NCI-H2196 treated with DMSO at 0.1 percent for 48 hours (cell line): ENCODE measurements around the gene PIK3C2G.

Experiments used
- DNase-seq: peaks from one replicate; lab custom pipeline; 2025; ENCODE audit not compliant: unreplicated experiment; lab: John Stamatoyannopoulos, UW

Gene PIK3C2G

GRCh38 chr12:18402872-18403611, 141.7 kb downstream of the PIK3C2G start:
- DNase-seq, result no peak

GRCh38 chr12:18411453-18411852, 150.1 kb downstream of the PIK3C2G start:
- DNase-seq, result no peak

- no peak for DNase-seq
These were observed 153.4 kb downstream of the PIK3C2G start for GRCh38 chr12:18414671-18415070.

- no peak for DNase-seq
These were observed 153.9 kb downstream of the PIK3C2G start for GRCh38 chr12:18415227-18415626.

- no peak for DNase-seq
These were observed 155.1 kb downstream of the PIK3C2G start for GRCh38 chr12:18416412-18416811.

GRCh38 chr12:18419311-18419710, 158.0 kb downstream of the PIK3C2G start:
- no peak for DNase-seq

- no peak for DNase-seq
These were observed 160.5 kb downstream of the PIK3C2G start for GRCh38 chr12:18421867-18422266.

GRCh38 chr12:18422871-18423270, 161.6 kb downstream of the PIK3C2G start:
- no peak for DNase-seq

GRCh38 chr12:18424857-18425256, 163.5 kb downstream of the PIK3C2G start:
- no peak for DNase-seq

- no peak for DNase-seq
These were observed 166.2 kb downstream of the PIK3C2G start for GRCh38 chr12:18427520-18427919.

- DNase-seq, result no peak
These were observed 167.1 kb downstream of the PIK3C2G start for GRCh38 chr12:18428416-18428815.

GRCh38 chr12:18429366-18429765, 168.0 kb downstream of the PIK3C2G start:
- no peak for DNase-seq

- DNase-seq, result no peak
These were observed 169.2 kb downstream of the PIK3C2G start for GRCh38 chr12:18430425-18431048.

GRCh38 chr12:18431771-18432170, 170.5 kb downstream of the PIK3C2G start:
- DNase-seq, result no peak

- DNase-seq, result no peak
These were observed 170.9 kb downstream of the PIK3C2G start for GRCh38 chr12:18432206-18432605.

- DNase-seq, result no peak
These were observed 174.9 kb downstream of the PIK3C2G start for GRCh38 chr12:18436170-18436569.

- no peak for DNase-seq
These were observed 178.2 kb downstream of the PIK3C2G start for GRCh38 chr12:18439541-18439940.

- DNase-seq, result no peak
These were observed 182.6 kb downstream of the PIK3C2G start for GRCh38 chr12:18443768-18444437.

- DNase-seq, result no peak
These were observed 184.8 kb downstream of the PIK3C2G start for GRCh38 chr12:18446061-18446644.

GRCh38 chr12:18454330-18454729, 193.0 kb downstream of the PIK3C2G start:
- DNase-seq, result no peak

- no peak for DNase-seq
These were observed 195.0 kb downstream of the PIK3C2G start for GRCh38 chr12:18456344-18456743.

- DNase-seq, result no peak
These were observed 196.0 kb downstream of the PIK3C2G start for GRCh38 chr12:18457362-18457761.
